SK-N-SH (cell line): ENCODE measurements around the gene LPIN2. TPM values are rescaled to one million over a fixed set of nuclear protein-coding genes. Genes with fewer than 3 reads are reported as not detected.
A peak's percentile ranks its signal among the peaks of the same experiment; 100 is the strongest.

Experiments
- CTCF ChIA-PET: fragments of 300-600, 350-600 bp; formaldehyde crosslinking; extraction: SDS; loops from one replicate; lab custom pipeline; 2021; lab: Yijun Ruan, JAX
- POLR2A ChIA-PET: fragments of 350-600 bp; sonication (Branson Sonifier 250); formaldehyde crosslinking; extraction: SDS; loops from one replicate; lab custom pipeline; 2020; ENCODE audit warnings: antibody characterized with exemption, inconsistent platforms; lab: Yijun Ruan, JAX
- DNase-seq: peaks from one replicate; pipeline ENCODE4 v3.0.0; 2012
- H2AFZ ChIP-seq: fragments of 200-600 bp; sonication (generic); 2 replicates; pipeline ENCODE4 v1.8.1; 2016; ENCODE audit warnings: antibody characterized with exemption, mild to moderate bottlenecking, low read depth
- H3F3A ChIP-seq: fragments of 200-600 bp; sonication (generic); replicated peaks from 2 replicates; pipeline ENCODE3; 2016; ENCODE audit warnings: antibody characterized with exemption, mild to moderate bottlenecking; ENCODE audit not compliant: insufficient read depth
- H3K27ac ChIP-seq, 2 experiments: fragments of 200-500 bp in 1 of 2; fragments of 200-600 bp in 1 of 2; sonication (Bioruptor generic) in 1 of 2; sonication (generic), shearing (Covaris generic) in 1 of 2; 2 replicates each; pipeline versions ENCODE4 v1.5.1 to v1.6.1; 2014 to 2016; ENCODE audit warnings: low read depth in 2 of 2, inconsistent platforms in 1 of 2, low read length in 1 of 2, mild to moderate bottlenecking in 1 of 2, mixed read lengths in 1 of 2
- H3K27me3 ChIP-seq: fragments of 200-600 bp; sonication (generic), shearing (Covaris generic); 2 replicates; pipeline ENCODE4 v1.6.1; 2016; ENCODE audit warnings: mixed run types; ENCODE audit not compliant: insufficient read depth
- H3K36me3 ChIP-seq, 2 experiments: fragments of 200-500 bp in 1 of 2; fragments of 200-600 bp in 1 of 2; sonication (Bioruptor generic) in 1 of 2; sonication (generic) in 1 of 2; replicated peaks in 1 of 2; 2 replicates each; pipeline versions ENCODE3 to v1.5.1; 2014 to 2016; ENCODE audit warnings: low read length in 1 of 2, mild to moderate bottlenecking in 1 of 2; ENCODE audit not compliant: insufficient read depth in 2 of 2, control insufficient read depth in 1 of 2
- H3K4me1 ChIP-seq, 2 experiments: fragments of 200-500 bp in 1 of 2; fragments of 200-600 bp in 1 of 2; sonication (Bioruptor generic) in 1 of 2; sonication (generic), shearing (Covaris generic) in 1 of 2; 2 replicates each; pipeline versions ENCODE4 v1.5.1 to v1.6.1; 2014 to 2016; ENCODE audit warnings: low read depth in 1 of 2, low read length in 1 of 2, mixed run types in 1 of 2; ENCODE audit not compliant: insufficient read depth in 2 of 2, control insufficient read depth in 1 of 2
- H3K4me2 ChIP-seq: fragments of 200-600 bp; sonication (generic), shearing (Covaris generic); 2 replicates; pipeline ENCODE4 v1.6.1; 2017; ENCODE audit warnings: mixed run types
- H3K4me3 ChIP-seq, 2 experiments: fragments of 200-500 bp in 1 of 2; fragments of 200-600 bp in 1 of 2; sonication (Bioruptor generic) in 1 of 2; sonication (generic), shearing (Covaris generic) in 1 of 2; 2 replicates each; pipeline versions ENCODE4 v1.5.1 to v1.8.1; 2014 to 2016; ENCODE audit warnings: low read depth in 2 of 2, inconsistent platforms in 1 of 2, low read length in 1 of 2, mild to moderate bottlenecking in 1 of 2, mixed read lengths in 1 of 2, moderate library complexity in 1 of 2
- H3K79me2 ChIP-seq: fragments of 200-600 bp; sonication (generic); 2 replicates; pipeline ENCODE4 v1.8.1; 2017; ENCODE audit warnings: mild to moderate bottlenecking; ENCODE audit not compliant: insufficient read depth
- H3K9ac ChIP-seq: fragments of 200-600 bp; sonication (generic); 2 replicates; pipeline ENCODE4 v1.6.1; 2017; ENCODE audit warnings: mixed run types
- H3K9me2 ChIP-seq: fragments of 200-600 bp; sonication (generic); 2 replicates; pipeline ENCODE4 v1.6.1; 2017; ENCODE audit warnings: mixed run types
- H3K9me3 ChIP-seq: fragments of 200-600 bp; sonication (generic); 2 replicates; pipeline ENCODE4 v1.6.1; 2017; ENCODE audit warnings: mixed run types, mild to moderate bottlenecking, moderate library complexity
- H4K20me1 ChIP-seq: fragments of 200-600 bp; sonication (generic); 2 replicates; pipeline ENCODE4 v1.6.1; 2017; ENCODE audit warnings: mild to moderate bottlenecking, mixed run types; ENCODE audit not compliant: insufficient read depth
- EZH2phosphoT487 ChIP-seq: fragments of 200-600 bp; sonication (generic); IDR thresholded peaks from 2 replicates; pipeline ENCODE4 v1.6.1; 2017; ENCODE audit warnings: low read depth, mixed run types, mild to moderate bottlenecking, antibody characterized with exemption, moderate library complexity, borderline replicate concordance
- FOXJ3 ChIP-seq: sonication (generic); formaldehyde crosslinking; IDR thresholded peaks from 2 replicates; pipeline ENCODE4 v1.5.1; 2020; ENCODE audit warnings: mild to moderate bottlenecking, missing genetic modification reagents
- FOXM1 ChIP-seq: IDR thresholded peaks from 2 replicates; pipeline ENCODE4 v1.4.0; 2012; ENCODE audit warnings: low read depth, mild to moderate bottlenecking
- GABPA ChIP-seq: IDR thresholded peaks from 2 replicates; pipeline ENCODE4 v1.4.0; 2012; ENCODE audit warnings: low read depth, mild to moderate bottlenecking
- GATA2 ChIP-seq: sonication (generic); formaldehyde crosslinking; IDR thresholded peaks from 2 replicates; pipeline ENCODE4 v1.5.0; 2020; ENCODE audit warnings: mild to moderate bottlenecking, missing genetic modification reagents
- MXI1 ChIP-seq: IDR thresholded peaks from 2 replicates; pipeline ENCODE4 v1.6.1; 2012; ENCODE audit warnings: mild to moderate bottlenecking, low read depth, low read length, improper control_type of control experiment
- NRF1 ChIP-seq: IDR thresholded peaks from 2 replicates; pipeline ENCODE4 v1.6.1; 2012; ENCODE audit warnings: low read depth, mild to moderate bottlenecking, low read length
- RAD21 ChIP-seq: IDR thresholded peaks from 2 replicates; pipeline ENCODE4 v1.6.1; 2012; ENCODE audit warnings: mild to moderate bottlenecking, low read length
- RFX5 ChIP-seq: IDR thresholded peaks from 2 replicates; pipeline ENCODE4 v1.6.1; 2012; ENCODE audit warnings: mild to moderate bottlenecking, improper control_type of control experiment, low read length
- SMC3 ChIP-seq: IDR thresholded peaks from 2 replicates; pipeline ENCODE4 v1.6.1; 2012; ENCODE audit warnings: low read depth, low read length, improper control_type of control experiment
- TCF12 ChIP-seq: IDR thresholded peaks from 2 replicates; pipeline ENCODE4 v1.4.0; 2012
- YY1 ChIP-seq: IDR thresholded peaks from 2 replicates; pipeline ENCODE4 v1.4.0; 2012; ENCODE audit warnings: low read depth, mild to moderate bottlenecking
- WGBS: methylation state at CpG from one replicate; pipeline ENCODE4 v1.1.6; 2017; ENCODE audit warnings: low lambda C conversion rate; 5-methylcytosine and 5-hydroxymethylcytosine counted together
- polyA plus RNA-seq, 3 experiments: library from polyadenylated mRNA; depleted of rRNA; stranded (reverse); fragments of >200 nt; gene quantifications; 2 replicates each; pipeline ENCODE4 v1.2.3, GENCODE V29; 2012
- TF ChIP-seq, protein P1 (sequence below): IDR thresholded peaks from 2 replicates; pipeline ENCODE4 v1.4.0; 2012; ENCODE audit warnings: low read depth, borderline replicate concordance
- TF ChIP-seq, protein P2 (sequence below): IDR thresholded peaks from 2 replicates; pipeline ENCODE4 v1.4.0; 2012; ENCODE audit warnings: low read depth
- TF ChIP-seq, protein P3 (sequence below): fragments of 150-350 bp; IDR thresholded peaks from 2 replicates; pipeline ENCODE4 v1.6.1; 2016; ENCODE audit warnings: mild to moderate bottlenecking, low read depth, low read length
- TF ChIP-seq, protein P4 (sequence below): IDR thresholded peaks from 2 replicates; pipeline ENCODE4 v1.4.0; 2012; ENCODE audit warnings: low read depth, borderline replicate concordance

Gene LPIN2
- polyA plus RNA-seq, 1 of the 3 experiments (the other 2 are of a cell fraction), result 19.3 TPM

DNA sequence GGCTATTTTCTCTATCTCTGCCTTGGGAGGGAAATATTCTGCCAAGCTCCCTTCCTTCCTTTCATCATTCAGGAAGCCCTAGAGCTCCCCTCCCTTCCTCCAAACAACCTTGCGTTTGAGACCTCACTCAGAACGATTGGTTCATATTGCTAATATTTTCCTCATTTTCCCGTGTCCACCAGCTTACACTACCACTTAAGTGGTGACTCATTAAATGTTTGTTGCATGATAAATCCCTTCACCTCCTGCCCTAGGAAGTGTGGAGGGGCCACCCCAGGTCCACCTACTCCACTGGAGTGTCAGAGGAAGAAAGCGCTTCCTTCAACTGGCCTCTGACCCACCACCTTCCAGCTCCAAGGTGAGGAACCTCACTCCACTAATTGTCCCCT is 2.3 kb upstream of the LPIN2 start (continued):
- TF ChIP-seq, protein P1, sequence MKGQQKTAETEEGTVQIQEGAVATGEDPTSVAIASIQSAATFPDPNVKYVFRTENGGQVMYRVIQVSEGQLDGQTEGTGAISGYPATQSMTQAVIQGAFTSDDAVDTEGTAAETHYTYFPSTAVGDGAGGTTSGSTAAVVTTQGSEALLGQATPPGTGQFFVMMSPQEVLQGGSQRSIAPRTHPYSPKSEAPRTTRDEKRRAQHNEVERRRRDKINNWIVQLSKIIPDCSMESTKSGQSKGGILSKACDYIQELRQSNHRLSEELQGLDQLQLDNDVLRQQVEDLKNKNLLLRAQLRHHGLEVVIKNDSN, result no peak
- no peak for TF ChIP-seq YY1
- no peak for TF ChIP-seq FOXJ3 (CRISPR knock-in tag)
- TF ChIP-seq EZH2phosphoT487, result no peak
- TF ChIP-seq GATA2, result no peak
- no peak for TF ChIP-seq SMC3
- no peak for TF ChIP-seq MXI1
- TF ChIP-seq FOXM1, result no peak
- peak; percentile 65 for TF ChIP-seq TCF12
- TF ChIP-seq, protein P2, sequence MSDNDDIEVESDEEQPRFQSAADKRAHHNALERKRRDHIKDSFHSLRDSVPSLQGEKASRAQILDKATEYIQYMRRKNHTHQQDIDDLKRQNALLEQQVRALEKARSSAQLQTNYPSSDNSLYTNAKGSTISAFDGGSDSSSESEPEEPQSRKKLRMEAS, result peak; percentile 39; the same call in 1 of the 2 replicates
- TF ChIP-seq GABPA, result no peak
- TF ChIP-seq NRF1, result no peak

DNA sequence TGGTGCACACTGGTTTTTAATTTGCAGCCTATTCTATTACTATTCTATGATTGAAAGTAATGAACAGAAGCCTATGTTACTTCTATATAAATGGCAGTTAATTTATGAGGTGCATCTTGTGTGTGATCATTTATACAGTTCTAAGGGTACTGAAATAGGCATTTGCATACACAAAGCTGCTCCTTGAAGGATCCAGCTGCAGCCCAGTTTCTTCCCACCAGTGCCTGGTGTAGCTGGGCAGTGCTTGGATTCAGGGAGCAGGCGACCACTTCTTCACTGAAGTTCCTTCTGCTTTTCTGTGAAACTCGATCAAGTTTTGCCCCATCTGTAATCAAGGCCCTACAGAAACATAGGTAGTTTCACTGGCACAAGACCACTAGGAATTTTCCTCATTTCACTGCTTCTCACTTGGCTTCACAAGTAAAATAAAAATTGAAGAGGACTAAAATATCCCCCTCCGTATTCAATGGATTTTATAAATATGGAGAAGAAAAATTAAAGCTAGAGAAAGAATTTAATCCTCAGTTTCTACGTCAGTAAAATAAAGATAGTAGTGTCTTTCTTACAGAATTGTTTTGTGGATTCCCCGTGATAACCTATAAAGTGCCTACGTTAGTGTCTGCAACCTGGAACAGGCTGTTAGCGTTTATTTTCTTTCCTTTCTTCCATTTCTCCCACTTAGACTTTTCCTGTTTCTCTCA is 1.7 kb upstream of the LPIN2 start:
- POLR2A ChIA-PET, result no interaction called here
- DNase-seq, result no peak
- peak overlapping the region; percentile 23; the same call in 1 of the 2 replicates for H3K9ac ChIP-seq

More for the DNA sequence above, 1.7 kb upstream of the LPIN2 start:
- 70% methylated on average over 7 of the region's 7 CpGs for WGBS
- Histone ChIP-seq H3K4me2 (peak overlapping the region; percentile 41; the same call in 1 of the 2 replicates), H4K20me1 (no peaks in the 10 kb centered on the region; the same call in 1 of the 2 replicates), H3K9me3 (no peaks in the 10 kb centered on the region), H3K9me2 (no peaks in the 10 kb centered on the region), H3K4me1 (peaks cover 6 to 32% of the 10 kb centered on the region in 2 experiments), H3K27me3 (no peaks in the 10 kb centered on the region), H3K4me3 (no peak overlapping the region), H3K79me2 (peaks cover 28% of the 10 kb centered on the region), H2AFZ (peak overlapping the region; percentile 83), H3K36me3 (peaks cover 0 to 15% of the 10 kb centered on the region in 2 experiments), H3F3A (peaks cover 36% of the 10 kb centered on the region), H3K27ac (peak overlapping the region in 1 of 2 experiments; percentile 64; a peak in 3 of 4 replicates)
- CTCF ChIA-PET, result interaction anchor here (0.7 to 3.6 kb wide), 3 partner anchors 13 to 115 kb away, joined by 3 to 15 read pairs (median 6); no protein-coding TSS in a partner anchor
- no peak for TF ChIP-seq YY1
- TF ChIP-seq, protein P3, sequence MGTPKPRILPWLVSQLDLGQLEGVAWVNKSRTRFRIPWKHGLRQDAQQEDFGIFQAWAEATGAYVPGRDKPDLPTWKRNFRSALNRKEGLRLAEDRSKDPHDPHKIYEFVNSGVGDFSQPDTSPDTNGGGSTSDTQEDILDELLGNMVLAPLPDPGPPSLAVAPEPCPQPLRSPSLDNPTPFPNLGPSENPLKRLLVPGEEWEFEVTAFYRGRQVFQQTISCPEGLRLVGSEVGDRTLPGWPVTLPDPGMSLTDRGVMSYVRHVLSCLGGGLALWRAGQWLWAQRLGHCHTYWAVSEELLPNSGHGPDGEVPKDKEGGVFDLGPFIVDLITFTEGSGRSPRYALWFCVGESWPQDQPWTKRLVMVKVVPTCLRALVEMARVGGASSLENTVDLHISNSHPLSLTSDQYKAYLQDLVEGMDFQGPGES, result no peak
- no peak for TF ChIP-seq RAD21
- TF ChIP-seq, protein P4, sequence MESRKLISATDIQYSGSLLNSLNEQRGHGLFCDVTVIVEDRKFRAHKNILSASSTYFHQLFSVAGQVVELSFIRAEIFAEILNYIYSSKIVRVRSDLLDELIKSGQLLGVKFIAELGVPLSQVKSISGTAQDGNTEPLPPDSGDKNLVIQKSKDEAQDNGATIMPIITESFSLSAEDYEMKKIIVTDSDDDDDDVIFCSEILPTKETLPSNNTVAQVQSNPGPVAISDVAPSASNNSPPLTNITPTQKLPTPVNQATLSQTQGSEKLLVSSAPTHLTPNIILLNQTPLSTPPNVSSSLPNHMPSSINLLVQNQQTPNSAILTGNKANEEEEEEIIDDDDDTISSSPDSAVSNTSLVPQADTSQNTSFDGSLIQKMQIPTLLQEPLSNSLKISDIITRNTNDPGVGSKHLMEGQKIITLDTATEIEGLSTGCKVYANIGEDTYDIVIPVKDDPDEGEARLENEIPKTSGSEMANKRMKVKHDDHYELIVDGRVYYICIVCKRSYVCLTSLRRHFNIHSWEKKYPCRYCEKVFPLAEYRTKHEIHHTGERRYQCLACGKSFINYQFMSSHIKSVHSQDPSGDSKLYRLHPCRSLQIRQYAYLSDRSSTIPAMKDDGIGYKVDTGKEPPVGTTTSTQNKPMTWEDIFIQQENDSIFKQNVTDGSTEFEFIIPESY, result no peak
- TF ChIP-seq, protein P2, result no peak
- no peak for TF ChIP-seq FOXJ3 (CRISPR knock-in tag)
- TF ChIP-seq GABPA, result no peak
- no peak for TF ChIP-seq RFX5
- no peak for TF ChIP-seq NRF1
